GM10266 (cell line): ENCODE results near the gene MEX3D.

Source experiments
- DNase-seq: peaks from one replicate; pipeline ENCODE4 v3.0.0; 2012; ENCODE audit errors: extremely low spot score
- TF ChIP-seq, protein P1 (sequence below): IDR thresholded peaks from 2 replicates; pipeline ENCODE4 v1.5.1; 2012; ENCODE audit warnings: mild to moderate bottlenecking, low read depth; ENCODE audit not compliant: control insufficient read depth, insufficient read depth; ENCODE audit errors: missing control alignments

The MEX3D gene

DNA sequence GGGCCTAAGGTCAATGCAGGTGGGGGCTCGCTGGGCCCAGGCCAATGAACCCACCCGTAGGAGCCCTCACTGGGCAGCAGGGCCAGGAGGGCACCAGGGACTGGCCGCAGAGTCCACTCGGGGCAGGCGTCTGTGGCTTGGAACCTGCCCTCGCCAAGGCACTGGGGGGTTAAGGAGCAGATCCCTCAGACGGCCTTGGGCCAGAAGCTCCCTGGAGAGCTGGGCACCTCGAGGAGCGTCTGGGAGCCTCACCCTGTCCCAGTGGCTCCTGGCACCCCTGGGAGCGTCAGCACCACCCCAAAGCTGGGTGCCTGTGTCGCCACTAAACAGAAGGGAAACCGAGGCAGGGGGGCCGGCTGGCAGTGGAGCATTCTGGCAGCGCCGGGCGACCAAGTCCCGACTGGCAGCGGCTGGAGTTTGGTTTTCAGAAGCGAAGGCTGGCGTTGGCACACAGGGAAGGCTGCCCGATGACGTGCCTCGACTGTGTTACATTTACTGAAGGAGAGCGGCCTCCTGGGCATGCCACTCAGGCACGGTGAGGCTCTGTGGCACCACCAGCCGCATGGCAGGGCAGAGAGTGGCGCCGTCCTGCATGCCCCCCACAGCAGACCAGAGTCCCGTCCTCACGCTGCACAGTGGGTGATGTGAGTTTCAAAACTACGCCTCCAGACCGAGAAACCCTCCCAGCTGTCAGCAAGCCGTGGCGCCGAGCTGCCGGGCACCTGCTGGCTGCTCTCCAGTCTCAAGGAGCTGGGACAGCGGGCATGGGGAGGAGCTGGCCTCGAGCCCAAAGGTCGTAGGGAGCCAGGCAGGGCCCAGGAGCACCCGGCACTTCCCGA, 9.2 kb upstream of the MEX3D start:
- DNase-seq, result no peak
- TF ChIP-seq, protein P1, sequence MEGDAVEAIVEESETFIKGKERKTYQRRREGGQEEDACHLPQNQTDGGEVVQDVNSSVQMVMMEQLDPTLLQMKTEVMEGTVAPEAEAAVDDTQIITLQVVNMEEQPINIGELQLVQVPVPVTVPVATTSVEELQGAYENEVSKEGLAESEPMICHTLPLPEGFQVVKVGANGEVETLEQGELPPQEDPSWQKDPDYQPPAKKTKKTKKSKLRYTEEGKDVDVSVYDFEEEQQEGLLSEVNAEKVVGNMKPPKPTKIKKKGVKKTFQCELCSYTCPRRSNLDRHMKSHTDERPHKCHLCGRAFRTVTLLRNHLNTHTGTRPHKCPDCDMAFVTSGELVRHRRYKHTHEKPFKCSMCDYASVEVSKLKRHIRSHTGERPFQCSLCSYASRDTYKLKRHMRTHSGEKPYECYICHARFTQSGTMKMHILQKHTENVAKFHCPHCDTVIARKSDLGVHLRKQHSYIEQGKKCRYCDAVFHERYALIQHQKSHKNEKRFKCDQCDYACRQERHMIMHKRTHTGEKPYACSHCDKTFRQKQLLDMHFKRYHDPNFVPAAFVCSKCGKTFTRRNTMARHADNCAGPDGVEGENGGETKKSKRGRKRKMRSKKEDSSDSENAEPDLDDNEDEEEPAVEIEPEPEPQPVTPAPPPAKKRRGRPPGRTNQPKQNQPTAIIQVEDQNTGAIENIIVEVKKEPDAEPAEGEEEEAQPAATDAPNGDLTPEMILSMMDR, result no peak

DNA sequence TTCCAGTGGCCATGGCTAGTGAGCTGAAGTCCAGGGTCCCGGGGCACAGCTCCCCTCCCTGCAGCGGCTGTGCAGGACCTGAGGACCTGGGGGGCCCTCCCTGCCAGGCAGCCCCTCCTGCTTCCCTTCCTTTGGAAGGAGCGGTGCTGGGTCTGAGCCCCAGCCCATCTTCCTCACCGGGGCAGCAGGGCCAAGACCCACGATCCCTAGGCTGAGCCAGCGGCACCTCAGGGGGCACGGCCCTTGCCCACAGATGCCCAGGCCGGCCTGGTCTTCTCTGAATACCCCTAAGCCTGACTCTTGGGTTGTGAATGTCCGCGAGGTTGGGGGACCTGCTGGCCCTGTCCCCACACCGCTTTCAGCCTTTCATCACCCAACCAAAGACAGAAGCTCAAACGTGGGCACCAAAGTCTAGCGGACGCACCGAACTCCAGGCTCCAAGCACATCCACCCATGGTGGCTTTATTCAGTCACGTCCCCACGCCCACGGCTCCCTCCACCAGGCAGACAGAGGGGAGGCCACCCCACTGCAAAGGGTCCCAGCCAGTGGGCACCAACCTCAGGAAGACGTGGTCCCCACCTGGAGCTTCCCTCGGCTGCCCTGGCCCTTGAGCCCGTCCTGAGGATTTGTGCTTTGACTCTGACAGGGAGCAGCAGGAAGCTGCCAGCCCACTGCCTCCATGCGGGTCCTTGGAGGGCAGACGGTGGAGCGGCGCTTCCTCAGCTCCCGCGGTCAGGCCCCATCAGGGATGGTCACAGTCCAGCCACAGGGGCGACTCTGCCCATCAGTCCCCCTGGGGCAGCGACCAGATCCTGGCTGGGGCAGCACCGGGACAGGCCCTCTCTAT, 8.3 kb upstream of the MEX3D start:
- no peak for DNase-seq
- TF ChIP-seq, protein P1, result no peak

DNA sequence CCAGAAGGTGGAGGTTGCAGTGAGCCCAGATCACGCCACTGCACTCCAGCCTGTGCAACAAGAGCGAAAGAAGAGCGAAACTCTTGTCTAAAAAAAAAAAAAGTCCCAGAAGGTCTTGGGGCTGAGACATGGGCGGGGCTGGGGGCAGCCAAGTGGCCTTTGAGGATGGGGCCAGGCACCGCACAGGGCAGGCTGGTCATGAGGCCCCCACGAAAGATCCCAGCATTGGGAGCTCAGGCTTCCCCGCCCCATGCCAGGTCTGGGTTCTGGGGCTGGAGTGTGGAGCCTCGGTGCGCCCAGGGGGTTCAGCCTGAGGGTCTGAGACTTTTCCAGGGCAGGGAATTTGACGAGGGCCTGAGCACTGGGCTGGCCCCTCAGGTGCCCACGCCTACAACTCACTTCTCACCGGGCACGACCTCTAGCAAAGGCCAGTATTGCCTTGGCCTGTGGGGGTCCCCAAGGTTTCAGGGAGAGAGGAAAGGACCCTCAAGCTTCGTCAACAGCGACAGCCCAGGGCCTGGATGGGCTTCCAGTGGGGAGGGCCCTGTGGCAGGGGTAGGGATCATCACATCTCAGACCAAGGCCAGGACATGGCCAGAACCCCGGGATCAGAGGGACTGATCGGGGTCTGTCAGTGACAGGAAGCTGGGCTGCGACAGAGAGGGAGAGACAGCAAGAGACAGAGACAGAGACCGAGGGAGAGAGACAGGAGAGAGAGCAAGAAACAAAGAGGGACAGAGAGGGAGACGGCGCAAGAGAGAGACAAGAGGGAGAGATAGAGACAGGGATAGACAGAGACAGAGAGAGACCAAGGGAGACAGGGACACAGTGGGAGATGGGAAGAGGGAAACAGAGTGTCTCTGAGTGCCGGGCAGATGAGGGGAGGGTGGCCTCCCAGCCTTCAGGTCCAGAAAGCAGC, 7.5 kb upstream of the MEX3D start:
- no peak for DNase-seq
- TF ChIP-seq, protein P1, result no peak

DNA sequence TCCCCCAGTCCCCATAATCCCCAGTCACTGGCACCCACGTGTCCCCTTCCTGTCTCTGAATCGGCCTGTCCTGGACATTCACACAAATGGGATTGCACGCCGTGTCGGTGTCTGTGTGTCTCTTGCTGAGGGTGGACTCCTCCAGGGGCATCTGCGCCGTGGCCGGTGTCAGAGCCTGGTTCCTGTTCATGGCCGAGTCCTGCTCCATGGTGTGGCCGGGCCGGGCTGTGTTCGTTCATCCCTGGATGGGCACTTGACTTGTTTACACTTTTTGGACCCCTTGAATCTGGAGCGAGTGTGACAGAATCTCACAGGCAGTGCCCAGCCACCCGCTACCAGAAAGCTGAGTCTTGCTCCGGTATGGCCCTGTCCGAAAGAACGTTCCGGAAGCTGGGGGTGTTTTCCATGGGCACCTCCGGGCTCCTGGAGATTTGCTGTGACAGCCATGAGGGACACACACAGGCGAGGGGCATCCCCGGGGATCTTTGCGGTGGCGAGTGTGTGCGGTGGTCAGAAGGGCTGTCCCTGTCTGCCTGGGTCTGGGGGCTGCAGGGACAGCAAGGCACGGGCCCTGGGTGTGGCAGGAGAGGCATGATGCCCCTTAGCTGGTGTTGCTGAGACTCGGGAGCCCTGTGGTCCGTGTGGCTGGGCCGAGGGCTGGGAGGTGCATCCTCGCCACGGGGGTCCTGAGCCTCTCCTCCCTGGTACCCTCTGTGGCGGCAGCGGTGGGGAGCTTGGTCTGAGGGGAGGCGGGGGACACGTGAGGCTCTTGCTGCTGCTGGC, 6.4 kb upstream of the MEX3D start:
- DNase-seq, result no peak
- TF ChIP-seq, protein P1, result no peak

DNA sequence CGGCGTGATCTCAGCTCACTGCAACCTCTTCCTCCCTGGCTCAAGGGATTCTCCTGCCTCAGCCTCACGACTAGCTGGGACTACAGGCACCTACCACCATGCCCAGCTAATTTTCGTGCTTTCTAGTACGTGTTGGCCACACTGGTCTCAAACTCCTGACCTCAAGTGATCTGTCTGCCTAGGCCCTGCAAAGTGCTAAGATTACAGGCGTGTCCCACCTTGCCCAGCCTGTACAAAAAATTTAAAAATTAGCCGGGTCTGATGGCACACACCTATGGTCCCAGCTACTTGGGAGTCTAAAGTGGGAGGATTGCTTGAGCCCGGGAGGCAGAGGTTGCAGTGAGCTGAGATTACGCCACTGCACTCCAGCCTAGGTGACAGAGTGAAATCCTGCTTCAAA, 4.7 kb upstream of the MEX3D start:
- no peak for DNase-seq
- TF ChIP-seq, protein P1, result no peak

DNA sequence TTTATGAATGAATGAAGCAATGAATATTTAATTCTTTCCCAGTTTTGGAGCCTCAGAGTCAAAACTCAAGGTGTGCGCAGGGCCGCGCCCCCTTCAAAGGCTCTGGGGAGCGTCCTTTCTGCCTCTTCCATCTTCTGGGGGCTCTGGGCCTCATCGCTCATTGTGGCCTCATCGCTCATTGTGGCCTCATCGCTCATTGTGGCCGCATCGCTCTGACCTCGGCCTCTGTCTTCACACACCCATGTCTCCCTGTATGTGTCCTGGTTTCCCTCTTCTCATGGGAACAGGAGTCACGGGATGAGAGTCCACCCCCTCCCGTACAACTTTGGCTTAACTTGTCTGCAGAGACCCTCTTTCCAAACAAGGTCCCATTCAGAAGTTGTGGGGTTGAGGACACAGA, 3.2 kb upstream of the MEX3D start:
- TF ChIP-seq, protein P1, result no peak
- DNase-seq, result no peak
